Prostate gland (tissue), 2 donors: Measurements from ENCODE around the gene C17orf50.

Experiments
- POLR2AphosphoS5 ChIP-seq: sonication (generic); formaldehyde crosslinking; IDR thresholded peaks from one replicate; pipeline ENCODE4 v1.6.1; 2017; ENCODE audit warnings: antibody characterized with exemption
- TF ChIP-seq, protein P1 (sequence below), 4 experiments: fragments of 200-600 bp in 2 of 4; fragments of 450-650 bp in 2 of 4; sonication (generic) in 2 of 4; IDR thresholded peaks; 1 replicate in 3 of 4; 2 replicates in 1 of 4; pipeline ENCODE4 v1.5.1; 2016 to 2019; ENCODE audit warnings: antibody characterized with exemption in 4 of 4, mild to moderate bottlenecking in 2 of 4, moderate library complexity in 2 of 4

DNA sequence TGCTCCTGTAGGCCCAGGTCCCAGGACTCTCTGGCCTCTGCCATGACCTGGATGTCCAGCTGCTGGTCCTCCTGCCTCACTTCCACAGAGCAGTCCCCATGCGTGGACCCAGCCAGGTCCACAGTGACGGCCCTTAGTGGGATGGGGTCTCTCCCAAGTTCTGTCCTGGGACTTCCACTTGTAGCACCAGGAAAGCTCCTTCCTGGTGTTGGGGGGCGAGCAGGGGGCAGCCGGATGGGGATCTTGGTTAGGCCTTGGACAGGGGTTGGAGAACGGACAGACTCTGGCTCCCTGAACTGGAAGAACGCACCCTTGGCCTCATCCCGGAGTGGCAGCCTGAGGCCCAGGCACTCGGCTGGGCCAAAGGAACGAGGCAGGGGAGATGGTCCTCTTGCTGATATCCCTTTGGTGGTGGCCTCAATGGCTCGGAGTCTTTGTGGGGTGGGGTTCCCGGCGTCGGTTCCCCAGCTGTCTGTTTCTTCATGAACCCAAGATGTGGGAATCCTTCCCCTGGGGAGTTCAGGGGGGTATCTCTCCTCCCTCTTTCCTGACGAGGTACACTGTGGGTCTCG, 14.9 kb upstream of the C17orf50 start:
- TF ChIP-seq, protein P1, sequence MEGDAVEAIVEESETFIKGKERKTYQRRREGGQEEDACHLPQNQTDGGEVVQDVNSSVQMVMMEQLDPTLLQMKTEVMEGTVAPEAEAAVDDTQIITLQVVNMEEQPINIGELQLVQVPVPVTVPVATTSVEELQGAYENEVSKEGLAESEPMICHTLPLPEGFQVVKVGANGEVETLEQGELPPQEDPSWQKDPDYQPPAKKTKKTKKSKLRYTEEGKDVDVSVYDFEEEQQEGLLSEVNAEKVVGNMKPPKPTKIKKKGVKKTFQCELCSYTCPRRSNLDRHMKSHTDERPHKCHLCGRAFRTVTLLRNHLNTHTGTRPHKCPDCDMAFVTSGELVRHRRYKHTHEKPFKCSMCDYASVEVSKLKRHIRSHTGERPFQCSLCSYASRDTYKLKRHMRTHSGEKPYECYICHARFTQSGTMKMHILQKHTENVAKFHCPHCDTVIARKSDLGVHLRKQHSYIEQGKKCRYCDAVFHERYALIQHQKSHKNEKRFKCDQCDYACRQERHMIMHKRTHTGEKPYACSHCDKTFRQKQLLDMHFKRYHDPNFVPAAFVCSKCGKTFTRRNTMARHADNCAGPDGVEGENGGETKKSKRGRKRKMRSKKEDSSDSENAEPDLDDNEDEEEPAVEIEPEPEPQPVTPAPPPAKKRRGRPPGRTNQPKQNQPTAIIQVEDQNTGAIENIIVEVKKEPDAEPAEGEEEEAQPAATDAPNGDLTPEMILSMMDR (IDR thresholded peaks at IDR 0.05) = no peak
- TF ChIP-seq POLR2AphosphoS5 = no peak
